Stimulated activated CD4-positive, alpha-beta T cell treated with anti-CD3 and anti-CD28 coated beads, Interleukin-15, amount 100 ng/mL, for 1 hour (primary cell): ENCODE data around the gene CCNL2.
"Not testable (repeated sequence)": the region's sequence is repeated elsewhere in the genome, so short reads cannot be mapped to it uniquely, and the experiment has no call there.

Experiments used
- DNase-seq, 2 donors: peaks; one replicate each; pipeline ENCODE4 v3.0.0-alpha.2; 2020; ENCODE audit warnings: low read depth in 1 of 2, low spot score in 1 of 2

The CCNL2 gene

DNA sequence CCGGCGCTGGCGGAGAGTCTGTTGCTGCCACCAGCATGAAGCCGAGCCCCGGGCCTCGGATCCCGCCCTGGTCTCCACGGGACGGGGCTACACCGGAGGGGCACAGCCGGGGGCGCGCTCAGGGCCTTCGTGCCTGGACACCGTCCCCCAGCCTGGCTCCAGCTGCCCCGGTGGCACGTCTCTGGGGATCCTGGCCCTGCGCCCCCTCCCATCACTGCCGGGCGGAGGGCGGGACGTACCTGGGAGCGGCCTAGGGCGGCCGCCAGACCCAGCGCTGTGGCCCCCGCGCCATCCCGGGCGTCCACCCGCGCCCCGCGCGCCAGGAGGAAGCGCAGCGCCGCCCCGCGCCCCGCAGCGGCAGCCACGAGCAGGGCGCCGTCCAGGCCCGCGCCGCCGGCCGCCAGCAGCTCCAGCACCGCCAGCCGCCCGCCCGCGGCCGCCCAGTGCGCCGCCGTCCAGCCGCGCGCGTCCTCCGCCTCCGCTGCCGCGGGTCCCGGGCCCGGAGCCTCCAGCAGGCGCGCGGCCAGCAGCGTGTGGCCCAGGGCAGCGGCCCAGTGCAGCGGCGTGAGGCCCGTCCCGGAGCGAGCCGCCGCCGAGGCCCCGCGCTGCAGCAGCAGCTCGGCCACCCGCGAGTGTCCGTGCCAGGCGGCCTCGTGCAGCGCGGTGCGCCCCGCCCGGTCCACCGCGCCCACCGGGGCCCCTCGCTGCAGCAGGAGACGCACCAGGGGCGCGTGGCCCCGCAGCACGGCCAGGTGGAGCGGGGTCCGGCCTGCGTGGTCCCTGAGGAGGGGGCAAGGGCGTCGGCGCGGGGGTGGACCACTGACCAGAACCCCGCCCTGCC lies 20.9 kb upstream of the CCNL2 start:
- DNase-seq, result no peak

DNA sequence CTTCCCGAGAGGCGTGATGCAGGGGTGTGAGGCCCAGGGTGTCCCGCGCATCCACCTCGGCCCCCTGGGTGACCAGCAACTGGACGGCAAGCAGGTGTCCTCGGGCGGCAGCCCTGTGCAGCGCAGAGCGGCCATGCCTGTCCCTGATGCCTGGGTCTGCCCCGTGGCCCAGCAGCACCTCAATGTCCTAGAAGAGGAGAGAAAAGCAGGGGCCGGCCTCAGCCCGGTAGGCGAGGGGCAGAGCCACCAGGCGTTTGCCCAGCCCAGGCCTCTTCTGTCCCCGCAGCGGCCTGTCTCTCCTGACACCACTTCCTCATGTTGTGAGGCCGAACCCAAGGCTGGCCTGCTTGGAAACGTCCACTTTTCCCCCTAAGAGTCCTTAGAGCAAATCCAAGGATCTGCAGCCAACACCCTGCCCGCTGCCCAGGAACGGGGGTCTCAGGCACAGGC lies 20.3 kb upstream of the CCNL2 start:
- no peak for DNase-seq

DNA sequence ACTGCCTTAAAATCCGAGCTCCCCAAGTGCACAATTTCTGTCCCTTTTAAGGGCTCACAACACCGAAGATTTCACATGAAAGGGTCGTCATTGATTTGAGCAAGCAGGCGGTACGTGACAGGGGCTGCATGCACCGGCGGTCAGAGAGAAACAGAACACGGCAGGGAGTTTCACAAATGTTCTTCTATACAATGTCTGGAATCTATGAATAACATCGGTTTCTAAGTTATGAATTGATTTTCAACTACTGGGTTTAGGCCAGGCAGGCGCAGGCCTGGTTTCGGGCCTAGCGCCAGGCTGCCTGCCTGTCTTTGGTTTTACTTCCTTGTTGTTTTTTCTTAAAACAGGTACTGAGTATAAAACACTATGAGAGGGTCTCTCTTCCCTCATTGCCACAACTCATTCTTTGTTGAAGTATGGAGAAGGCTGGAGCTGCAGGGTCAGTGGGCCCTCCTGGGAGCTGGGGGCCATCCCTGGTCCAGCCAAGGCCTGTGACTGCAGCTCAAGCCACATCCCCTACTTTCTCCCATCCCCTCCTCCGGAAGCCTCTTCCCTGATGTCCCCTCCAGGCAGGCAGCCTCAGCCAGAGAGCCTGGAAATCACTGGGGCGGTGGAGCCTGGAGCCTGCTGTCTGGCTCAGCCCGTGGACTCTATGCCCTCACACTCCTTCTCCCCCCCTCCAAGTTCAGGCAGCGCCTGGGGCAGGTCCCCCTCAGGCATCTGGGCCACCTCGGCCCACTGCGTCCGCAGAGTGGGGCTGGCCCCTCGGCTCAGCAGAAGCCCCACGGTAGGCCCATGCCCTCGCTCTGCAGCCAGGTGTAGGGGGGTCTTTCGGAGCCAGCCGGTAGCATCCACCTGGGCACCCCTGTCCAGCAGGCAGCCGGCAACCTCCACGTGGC lies 19.6 kb upstream of the CCNL2 start:
- DNase-seq, result no peak

DNA sequence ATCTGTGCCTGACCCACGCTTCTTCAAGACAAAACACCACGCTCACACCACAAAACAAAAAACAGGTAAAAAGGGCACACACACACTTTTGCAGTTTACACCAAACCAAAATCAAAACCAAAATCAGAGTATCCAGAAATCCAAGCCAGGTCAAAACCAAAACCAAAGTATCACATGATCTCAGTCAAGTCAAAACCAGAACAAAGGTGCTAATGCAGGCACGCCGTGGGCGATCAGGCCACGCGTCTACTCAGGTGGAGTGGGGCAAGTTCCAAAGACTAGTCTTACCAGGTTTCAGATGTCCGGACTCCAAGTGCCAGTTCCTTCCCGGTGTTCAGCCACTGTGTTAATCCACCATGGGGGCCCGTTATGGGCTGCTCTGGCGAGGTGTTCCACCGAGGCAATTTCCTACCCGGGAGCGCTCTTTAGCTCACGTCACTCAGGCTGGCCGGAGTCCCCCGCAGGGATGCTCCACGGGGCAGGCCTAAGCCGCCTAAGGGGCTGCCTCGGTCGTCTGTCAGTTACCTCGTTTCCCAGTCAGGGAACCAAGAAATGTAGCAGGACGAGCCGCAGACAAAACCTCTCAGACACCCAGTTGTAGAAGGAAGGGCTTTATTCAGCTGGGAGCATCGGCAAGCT lies 18.8 kb upstream of the CCNL2 start:
- not testable (repeated sequence) for DNase-seq

GRCh38 chr1:1417396-1417795 lies 18.3 kb upstream of the CCNL2 start:
- DNase-seq, result not testable (repeated sequence)

DNA sequence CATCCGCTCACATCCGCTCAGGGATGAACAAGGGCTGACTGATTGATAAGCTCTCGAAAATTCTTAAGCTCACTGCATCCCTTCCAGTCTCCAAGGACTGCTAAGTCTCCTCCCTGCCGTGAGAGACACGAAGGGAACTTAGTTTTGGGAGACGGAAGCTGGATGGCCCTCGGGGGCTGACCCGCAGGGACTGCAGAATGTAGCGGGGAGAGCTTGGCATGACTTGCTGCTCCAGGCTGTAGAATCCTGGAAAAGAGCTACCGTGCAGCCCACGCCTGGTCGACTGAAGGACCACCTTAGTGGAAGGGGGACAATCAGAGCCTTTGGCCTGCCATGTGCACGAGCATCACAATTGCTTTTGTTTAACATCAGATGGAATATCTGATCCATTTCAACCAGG lies 16.6 kb upstream of the CCNL2 start:
- no peak for DNase-seq

GRCh38 chr1:1412311-1412902 lies 13.3 kb upstream of the CCNL2 start:
- not testable (repeated sequence) for DNase-seq

DNA sequence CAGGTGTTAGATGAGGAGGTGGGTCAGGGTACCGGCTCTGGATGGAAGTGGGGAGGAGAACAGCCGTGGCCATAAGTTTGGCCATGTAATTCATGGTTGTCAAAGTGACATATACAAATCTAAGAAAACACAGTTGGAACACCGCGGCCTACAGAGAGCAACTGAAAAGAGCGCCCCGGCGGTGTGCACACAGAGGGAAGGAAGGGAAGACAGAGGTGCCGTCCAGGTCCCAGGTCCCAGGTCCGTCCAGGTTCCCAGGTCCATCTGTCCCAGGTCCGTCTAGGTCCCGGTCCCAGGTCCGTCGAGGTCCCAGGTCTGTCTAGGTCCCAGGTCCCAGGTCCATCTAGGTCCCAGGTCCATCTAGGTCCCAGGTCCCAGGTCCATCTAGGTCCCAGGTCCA lies 12.5 kb upstream of the CCNL2 start:
- no peak for DNase-seq

DNA sequence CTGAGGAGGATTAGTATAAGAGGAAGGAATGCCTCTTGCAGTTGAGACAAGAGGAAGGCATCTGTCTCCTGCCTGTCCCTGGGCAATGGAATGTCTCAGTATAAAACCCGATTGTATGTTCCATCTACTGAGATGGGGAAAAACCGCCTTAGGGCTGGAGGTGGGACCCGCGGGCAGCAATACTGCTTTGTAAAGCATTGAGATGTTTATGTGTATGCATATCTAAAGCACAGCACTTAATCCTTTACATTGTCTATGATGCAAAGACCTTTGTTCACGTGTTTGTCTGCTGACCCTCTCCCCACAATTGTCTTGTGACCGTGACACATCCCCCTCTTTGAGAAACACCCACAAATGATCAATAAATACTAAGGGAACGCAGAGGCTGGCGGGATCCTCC lies 11.1 kb upstream of the CCNL2 start:
- not testable (repeated sequence) for DNase-seq

GRCh38 chr1:1407636-1408318 lies 8.6 kb upstream of the CCNL2 start:
- no peak for DNase-seq

DNA sequence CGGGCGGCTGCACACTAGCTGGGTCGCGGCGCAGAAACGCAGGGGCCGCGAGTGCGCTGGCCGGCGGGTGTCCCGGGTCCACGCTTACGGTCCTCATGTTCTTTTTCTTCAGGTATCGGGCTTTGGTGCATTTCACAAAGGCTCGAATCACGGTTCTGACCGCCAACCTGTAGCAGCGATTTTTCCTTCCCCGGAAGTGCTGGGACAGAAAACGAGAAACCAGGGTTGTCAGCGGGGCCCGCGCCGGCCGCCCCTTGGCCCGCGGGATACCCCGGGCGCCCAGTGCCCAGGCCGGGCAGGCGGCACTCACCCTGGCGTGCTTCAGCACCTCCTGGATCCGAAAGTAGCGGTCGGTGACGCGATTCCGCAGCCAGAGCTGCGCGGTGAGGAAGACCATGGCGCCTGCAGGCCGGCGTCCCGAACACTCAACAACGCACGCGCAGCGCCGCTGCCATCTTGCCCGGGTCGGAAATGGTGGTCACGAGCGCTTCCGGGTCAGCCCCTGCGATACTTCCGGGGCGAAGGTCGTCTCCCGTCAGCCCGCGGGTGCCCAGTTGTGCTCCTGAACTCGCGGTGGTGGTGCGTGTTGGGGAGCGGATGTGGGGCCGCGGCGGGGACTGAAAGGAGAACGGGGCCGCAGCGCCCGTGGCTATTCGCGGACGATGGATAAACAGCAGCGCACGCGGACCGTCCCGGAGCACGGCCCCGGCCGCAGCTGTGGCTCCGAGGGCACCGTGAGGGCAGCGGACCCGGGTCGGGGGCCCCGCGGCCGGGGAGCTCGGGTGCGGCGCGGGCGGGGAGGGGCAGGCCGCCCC lies 7.9 kb upstream of the CCNL2 start, which contains the start of gene MRPL20:
Gene MRPL20, minus strand, starts transcription at position 473 of the 815 bp plus-strand sequence. Its CDS starts 76 bp downstream, at position 397.
- peak; percentile 86 to 93 for DNase-seq

- no peak for DNase-seq
These were observed 7.1 kb upstream of the CCNL2 start for GRCh38 chr1:1406101-1406820.

DNA sequence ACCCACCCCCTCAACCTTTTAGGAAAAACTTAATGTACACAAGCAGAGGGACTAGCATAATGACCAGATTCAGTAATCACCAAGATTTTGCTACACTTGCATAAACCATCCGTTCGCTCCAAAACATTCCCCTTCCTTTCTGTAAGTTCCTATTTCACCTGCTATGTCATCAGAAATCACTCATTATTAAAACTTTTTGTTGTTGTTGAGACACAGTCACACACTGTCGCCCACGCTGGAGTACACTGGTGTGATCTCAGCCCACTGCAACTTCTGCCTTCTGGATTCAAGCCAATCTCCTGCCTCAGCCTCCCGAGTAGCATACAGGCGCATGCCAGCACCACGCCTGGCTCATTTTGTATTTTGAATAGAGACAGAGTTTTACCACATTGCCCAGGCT lies 4.5 kb upstream of the CCNL2 start:
- DNase-seq, result no peak

DNA sequence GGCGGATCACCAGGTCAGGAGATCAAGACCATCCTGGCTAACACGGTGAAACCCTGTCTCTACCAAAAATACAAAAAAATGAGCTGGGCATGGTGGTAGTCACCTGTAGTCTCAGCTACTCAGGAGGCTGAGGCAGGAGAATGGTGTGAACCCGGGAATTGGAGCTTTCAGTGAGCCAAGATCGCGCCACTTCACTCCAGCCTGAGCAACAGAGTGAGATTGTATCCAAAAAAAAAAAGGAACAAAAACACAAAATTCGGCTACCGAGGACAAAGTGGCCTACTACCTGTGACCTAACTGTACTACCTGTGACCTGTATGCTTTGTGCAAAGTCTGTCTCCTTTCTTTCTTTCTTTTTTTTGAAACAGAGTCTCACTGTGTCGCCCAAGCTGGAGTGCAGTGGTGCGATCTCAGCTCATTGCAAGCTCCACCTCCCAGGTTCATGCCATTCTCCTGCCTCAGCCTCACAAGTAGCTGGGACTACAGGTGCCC lies 3.8 kb upstream of the CCNL2 start:
- DNase-seq, result not testable (repeated sequence)

DNA sequence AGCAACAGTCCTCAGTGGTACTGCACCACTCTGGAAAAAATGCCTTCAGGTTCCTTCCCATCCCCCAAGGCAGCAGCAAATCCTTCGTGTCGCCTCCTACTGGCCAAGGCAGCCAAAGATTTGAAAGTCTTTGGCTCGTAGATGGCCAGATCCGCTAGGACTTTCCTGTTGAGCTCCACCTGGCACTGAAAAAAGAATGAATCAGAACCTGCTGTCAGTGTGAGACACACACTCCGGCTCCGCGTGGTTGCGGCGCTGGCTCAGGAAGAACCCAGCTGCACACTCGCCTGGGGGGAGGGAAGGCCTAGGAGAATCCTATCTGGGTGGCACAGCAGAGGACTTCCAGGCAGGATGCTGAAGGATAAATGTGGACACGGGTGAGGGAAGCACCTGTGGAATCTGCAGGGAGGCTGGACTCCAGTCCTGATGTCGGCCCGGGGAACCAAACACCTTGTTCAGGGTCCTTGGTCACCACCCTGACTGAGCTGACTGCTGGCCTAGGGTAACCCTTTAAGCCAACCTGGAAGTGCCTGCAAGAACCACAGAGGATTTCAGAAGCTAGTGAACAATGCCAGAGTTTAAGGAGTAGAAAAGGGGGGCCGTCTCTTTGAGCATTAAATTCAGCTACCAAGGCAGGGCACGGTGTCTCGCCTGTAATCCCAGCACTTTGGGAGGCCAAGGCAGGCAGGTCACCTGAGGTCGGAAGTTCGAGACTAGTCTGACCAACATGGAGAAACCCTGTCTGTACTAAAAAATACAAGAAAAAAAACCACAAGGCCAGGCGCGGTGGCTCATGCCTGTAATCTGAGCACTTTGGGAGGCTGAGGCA lies 3.2 kb upstream of the CCNL2 start:
- no peak for DNase-seq

GRCh38 chr1:1401457-1402010 lies 2.4 kb upstream of the CCNL2 start:
- no peak for DNase-seq

DNA sequence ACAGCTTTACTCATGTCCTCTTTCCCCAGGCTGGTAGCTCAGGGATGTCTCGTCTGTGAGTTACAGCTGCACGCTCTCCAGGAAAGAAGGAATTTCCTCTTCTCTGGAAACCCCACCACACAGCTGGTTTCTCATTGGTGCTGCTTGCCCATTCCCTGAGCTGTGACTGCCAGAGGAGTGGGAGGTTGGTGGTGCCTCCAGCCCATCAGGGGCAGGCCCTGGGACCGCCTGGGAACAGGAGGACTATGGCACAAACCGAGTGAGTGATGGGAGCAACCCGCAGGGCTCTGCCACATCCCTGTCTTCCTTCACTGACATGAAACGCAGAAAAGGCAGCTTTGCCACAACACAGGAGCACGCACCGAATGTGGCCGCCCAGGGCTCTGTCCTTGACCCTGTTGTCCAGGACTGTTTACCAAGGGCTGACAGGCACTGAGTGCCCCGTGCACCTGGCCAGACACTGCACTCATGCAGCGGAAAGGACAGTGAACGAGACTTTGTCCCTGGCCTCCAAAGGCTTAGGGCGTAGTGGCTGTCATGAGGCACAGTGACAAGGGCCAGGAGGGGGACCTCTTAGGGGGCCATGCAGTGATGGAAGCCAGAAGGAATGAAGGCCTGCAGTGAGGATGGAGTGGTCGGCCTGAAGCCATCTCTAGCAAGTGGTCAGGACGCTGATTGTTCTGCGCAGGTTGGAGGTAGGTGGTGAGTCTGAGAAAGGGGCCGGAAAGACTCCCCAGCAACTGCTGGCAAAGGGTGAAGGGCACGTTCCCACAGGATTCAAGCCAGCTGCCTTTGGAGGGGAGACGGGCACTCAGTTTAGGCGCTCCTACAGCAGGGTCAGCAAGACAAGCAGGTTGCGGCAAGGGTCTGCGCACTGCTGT lies 1.7 kb upstream of the CCNL2 start:
- DNase-seq, result no peak
